Measurements from ENCODE around the gene SPPL2B.

SPPL2B gene

GRCh38 chr19:2398735-2399305 is 70.3 kb downstream of the SPPL2B start:
- TF ChIP-seq SIN3A (IDR thresholded peaks at IDR 0.05; ENCODE audit: borderline replicate concordance, insufficient read depth, low read length) (no peak), TAF1 (IDR thresholded peaks at IDR 0.05; ENCODE audit: borderline replicate concordance, insufficient read depth, low read length) (no peak), POLR2AphosphoS5 (IDR thresholded peaks at IDR 0.05; ENCODE audit: low read depth, low read length) (no peak)
- TF ChIP-seq, protein P1, sequence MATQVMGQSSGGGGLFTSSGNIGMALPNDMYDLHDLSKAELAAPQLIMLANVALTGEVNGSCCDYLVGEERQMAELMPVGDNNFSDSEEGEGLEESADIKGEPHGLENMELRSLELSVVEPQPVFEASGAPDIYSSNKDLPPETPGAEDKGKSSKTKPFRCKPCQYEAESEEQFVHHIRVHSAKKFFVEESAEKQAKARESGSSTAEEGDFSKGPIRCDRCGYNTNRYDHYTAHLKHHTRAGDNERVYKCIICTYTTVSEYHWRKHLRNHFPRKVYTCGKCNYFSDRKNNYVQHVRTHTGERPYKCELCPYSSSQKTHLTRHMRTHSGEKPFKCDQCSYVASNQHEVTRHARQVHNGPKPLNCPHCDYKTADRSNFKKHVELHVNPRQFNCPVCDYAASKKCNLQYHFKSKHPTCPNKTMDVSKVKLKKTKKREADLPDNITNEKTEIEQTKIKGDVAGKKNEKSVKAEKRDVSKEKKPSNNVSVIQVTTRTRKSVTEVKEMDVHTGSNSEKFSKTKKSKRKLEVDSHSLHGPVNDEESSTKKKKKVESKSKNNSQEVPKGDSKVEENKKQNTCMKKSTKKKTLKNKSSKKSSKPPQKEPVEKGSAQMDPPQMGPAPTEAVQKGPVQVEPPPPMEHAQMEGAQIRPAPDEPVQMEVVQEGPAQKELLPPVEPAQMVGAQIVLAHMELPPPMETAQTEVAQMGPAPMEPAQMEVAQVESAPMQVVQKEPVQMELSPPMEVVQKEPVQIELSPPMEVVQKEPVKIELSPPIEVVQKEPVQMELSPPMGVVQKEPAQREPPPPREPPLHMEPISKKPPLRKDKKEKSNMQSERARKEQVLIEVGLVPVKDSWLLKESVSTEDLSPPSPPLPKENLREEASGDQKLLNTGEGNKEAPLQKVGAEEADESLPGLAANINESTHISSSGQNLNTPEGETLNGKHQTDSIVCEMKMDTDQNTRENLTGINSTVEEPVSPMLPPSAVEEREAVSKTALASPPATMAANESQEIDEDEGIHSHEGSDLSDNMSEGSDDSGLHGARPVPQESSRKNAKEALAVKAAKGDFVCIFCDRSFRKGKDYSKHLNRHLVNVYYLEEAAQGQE (IDR thresholded peaks at IDR 0.05; ENCODE audit: insufficient read depth in 1 of 2, low read depth in 2 of 2, low read length in 2 of 2): no peak

DNA sequence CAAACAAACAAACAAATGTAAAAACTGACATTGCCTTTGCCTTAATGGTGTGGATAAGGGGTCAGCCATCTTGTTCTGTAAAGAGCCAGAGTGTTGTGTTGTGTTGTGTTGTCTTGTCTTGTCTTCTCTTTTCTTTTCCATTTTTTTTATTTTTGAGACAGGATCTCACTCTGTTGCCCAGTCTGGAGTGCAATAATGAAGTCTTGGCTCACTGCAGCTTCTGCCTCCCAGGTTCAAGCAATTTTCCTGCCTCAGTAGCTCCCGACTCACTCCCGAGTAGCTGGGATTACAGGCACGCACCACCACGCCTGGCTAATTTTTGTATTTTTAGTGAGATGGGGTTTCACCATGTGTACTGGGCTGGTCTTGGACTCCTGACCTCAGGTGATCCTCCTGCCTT is 71.1 kb downstream of the SPPL2B start:
- TF ChIP-seq SIN3A (IDR thresholded peaks at IDR 0.05; ENCODE audit: borderline replicate concordance, insufficient read depth, low read length) (no peak), FOXP2 (optimal IDR thresholded peaks at IDR 0.05; ENCODE audit: borderline replicate concordance, extremely low read depth, extremely low read length, insufficient read depth) (no peak), POLR2AphosphoS5 (IDR thresholded peaks at IDR 0.05; ENCODE audit: low read depth, low read length) (no peak), TAF1 (IDR thresholded peaks at IDR 0.05; ENCODE audit: borderline replicate concordance, insufficient read depth, low read length) (no peak)
- TF ChIP-seq, protein P1 (IDR thresholded peaks at IDR 0.05; ENCODE audit: insufficient read depth in 1 of 2, low read depth in 2 of 2, low read length in 2 of 2): no peak

Data from PFSK-1 (cell line).